HepG2 (cell line): ENCODE results near the gene NSL1.

Experiments
- ESRRA ChIP-seq: sonication (generic); formaldehyde crosslinking; IDR thresholded peaks from 2 replicates; pipeline ENCODE4 v1.5.1; 2020; ENCODE audit warnings: mild to moderate bottlenecking, low read depth, missing genetic modification reagents
- ETV6 ChIP-seq: sonication (generic); formaldehyde crosslinking; conservative IDR thresholded peaks from 2 replicates; pipeline ENCODE4 v1.4.0; 2020; ENCODE audit warnings: missing genetic modification reagents
- IRF9 ChIP-seq: sonication (generic); formaldehyde crosslinking; IDR thresholded peaks from 2 replicates; pipeline ENCODE4 v1.8.0; 2022; ENCODE audit warnings: missing genetic modification reagents, mild to moderate bottlenecking, borderline replicate concordance
- JUND ChIP-seq: sonication (generic); formaldehyde crosslinking; IDR thresholded peaks from 2 replicates; pipeline ENCODE4 v1.8.0; 2022; ENCODE audit warnings: mild to moderate bottlenecking, missing genetic modification reagents
- NCOA1 ChIP-seq: sonication (generic); formaldehyde crosslinking; IDR thresholded peaks from 2 replicates; pipeline ENCODE4 v1.9.0; 2021; ENCODE audit warnings: missing genetic modification reagents
- POLR2A ChIP-seq, 2 experiments: IDR thresholded peaks; 2 replicates each; pipeline ENCODE4 v1.6.1; 2011; ENCODE audit warnings: low read depth in 2 of 2, low read length in 2 of 2, mild to moderate bottlenecking in 1 of 2, moderate library complexity in 1 of 2; ENCODE audit not compliant: insufficient read depth in 1 of 2
- POLR2AphosphoS5 ChIP-seq: IDR thresholded peaks from 2 replicates; pipeline ENCODE4 v1.6.1; 2012; ENCODE audit warnings: low read depth, low read length
- ZFP62 ChIP-seq: sonication (generic); formaldehyde crosslinking; IDR thresholded peaks from 2 replicates; pipeline ENCODE4 v1.4.0; 2020; ENCODE audit warnings: missing genetic modification reagents

GRCh38 chr1:212677136-212677535 is 114.4 kb downstream of the NSL1 start:
- TF ChIP-seq POLR2AphosphoS5 = no peak
- TF ChIP-seq ESRRA (CRISPR knock-in tag) = no peak
- TF ChIP-seq ETV6 = no peak
- no peak for TF ChIP-seq IRF9 (CRISPR knock-in tag)
- TF ChIP-seq JUND = no peak
- TF ChIP-seq NCOA1 = no peak
- TF ChIP-seq POLR2A (IDR thresholded peaks at IDR 0.05; ENCODE audit: insufficient read depth in 1 of 2, low read depth in 2 of 2, low read length in 2 of 2) = no peak
- TF ChIP-seq ZFP62 (CRISPR knock-in tag) = no peak
